ENCODE measurements around the gene GASK1B. TPM values are rescaled to one million over a fixed set of nuclear protein-coding genes. Genes with fewer than 3 reads are reported as not detected.

GASK1B gene
- total and polyA plus RNA-seq, 2 donors (not counting 1 experiment from before 2014, with no cell fraction given) = 23.6 to 51.6 TPM

DNA sequence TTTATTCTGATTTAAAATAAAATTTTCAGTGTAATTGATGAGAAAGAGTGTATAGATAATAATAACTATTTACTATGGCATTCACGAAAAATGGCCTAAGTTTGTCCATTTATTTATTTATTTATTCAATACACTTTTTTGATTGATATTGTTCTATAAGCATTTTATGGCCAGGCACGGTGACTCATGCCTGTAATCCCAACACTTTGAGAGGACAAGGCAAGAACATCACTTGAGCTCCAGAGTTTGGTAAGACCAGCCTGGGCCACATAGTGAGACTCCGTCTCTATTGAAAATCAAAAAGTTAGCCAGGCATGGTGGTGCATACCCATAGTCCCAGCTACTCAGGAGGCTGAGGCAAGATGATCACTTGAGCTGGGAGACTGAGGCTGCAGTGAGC, 25.7 kb downstream of the GASK1B start:
- Histone ChIP-seq H2AFZ (ENCODE audit: low read length) (no peak overlapping the region), H3K4me1 (ENCODE audit: control insufficient read depth, extremely low read depth, insufficient read depth, low read length) (no peaks in the 10 kb centered on the region), H3K4me3 (replicated peaks in 1 of 4; ENCODE audit: control extremely low read depth in 1 of 4, insufficient read depth in 1 of 4, low read depth in 3 of 4, low read length in 4 of 4) (no peak overlapping the region), H3K27ac (ENCODE audit: insufficient read depth, low read length) (no peak overlapping the region), H3K36me3 (ENCODE audit: control insufficient read depth, insufficient read depth, low read length) (no peaks in the 10 kb centered on the region), H3K4me2 (ENCODE audit: extremely low read depth, insufficient read depth, low read length) (no peak overlapping the region), H3K27me3 (ENCODE audit: control insufficient read depth, insufficient read depth, low read length) (no peaks in the 10 kb centered on the region), H3K9ac (ENCODE audit: insufficient read depth, low read length) (no peak overlapping the region), H3K79me2 (ENCODE audit: control insufficient read depth, insufficient read depth, low read length) (no peaks in the 10 kb centered on the region), H3K9me3 (ENCODE audit: control insufficient read depth, insufficient read depth, low read depth, low read length) (no peaks in the 10 kb centered on the region), H4K20me1 (ENCODE audit: control insufficient read depth, extremely low read depth, insufficient read depth, low read length) (no peaks in the 10 kb centered on the region)
- TF ChIP-seq, protein P1, sequence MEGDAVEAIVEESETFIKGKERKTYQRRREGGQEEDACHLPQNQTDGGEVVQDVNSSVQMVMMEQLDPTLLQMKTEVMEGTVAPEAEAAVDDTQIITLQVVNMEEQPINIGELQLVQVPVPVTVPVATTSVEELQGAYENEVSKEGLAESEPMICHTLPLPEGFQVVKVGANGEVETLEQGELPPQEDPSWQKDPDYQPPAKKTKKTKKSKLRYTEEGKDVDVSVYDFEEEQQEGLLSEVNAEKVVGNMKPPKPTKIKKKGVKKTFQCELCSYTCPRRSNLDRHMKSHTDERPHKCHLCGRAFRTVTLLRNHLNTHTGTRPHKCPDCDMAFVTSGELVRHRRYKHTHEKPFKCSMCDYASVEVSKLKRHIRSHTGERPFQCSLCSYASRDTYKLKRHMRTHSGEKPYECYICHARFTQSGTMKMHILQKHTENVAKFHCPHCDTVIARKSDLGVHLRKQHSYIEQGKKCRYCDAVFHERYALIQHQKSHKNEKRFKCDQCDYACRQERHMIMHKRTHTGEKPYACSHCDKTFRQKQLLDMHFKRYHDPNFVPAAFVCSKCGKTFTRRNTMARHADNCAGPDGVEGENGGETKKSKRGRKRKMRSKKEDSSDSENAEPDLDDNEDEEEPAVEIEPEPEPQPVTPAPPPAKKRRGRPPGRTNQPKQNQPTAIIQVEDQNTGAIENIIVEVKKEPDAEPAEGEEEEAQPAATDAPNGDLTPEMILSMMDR (conservative IDR thresholded peaks at IDR 0.05 in 1 of 2, IDR thresholded peaks at IDR 0.05 in 1 of 2; ENCODE audit: low read depth in 1 of 2, low read length in 2 of 2) = no peak
- TF ChIP-seq EZH2 (IDR thresholded peaks at IDR 0.05; ENCODE audit: low read length, missing control alignments) = no peak
- no peak for DNase-seq (ENCODE audit: low read depth in 2 of 2)

DNA sequence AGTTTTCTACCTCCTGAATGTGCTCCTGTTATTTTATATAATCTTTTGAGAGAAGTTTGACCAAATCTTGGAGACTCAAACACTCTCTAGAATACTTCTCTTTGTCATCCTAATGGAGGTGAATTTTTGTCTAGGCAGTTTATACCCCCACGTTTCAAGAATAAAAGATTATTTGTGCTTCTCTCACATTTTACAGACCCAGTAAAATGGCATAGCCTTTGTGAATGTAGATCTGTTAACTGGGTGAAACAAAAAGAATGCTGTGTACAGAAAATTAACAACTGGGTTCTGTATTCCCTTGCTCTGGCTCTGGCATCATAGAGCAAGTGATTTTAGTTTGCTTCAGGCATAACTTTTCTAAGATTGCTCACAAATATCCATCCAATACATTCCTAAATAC, 26.1 kb downstream of the GASK1B start:
- no peak for DNase-seq (ENCODE audit: low read depth in 2 of 2)
- H3K27me3 ChIP-seq (ENCODE audit: control insufficient read depth, insufficient read depth, low read length) = no peaks in the 10 kb centered on the region

DNA sequence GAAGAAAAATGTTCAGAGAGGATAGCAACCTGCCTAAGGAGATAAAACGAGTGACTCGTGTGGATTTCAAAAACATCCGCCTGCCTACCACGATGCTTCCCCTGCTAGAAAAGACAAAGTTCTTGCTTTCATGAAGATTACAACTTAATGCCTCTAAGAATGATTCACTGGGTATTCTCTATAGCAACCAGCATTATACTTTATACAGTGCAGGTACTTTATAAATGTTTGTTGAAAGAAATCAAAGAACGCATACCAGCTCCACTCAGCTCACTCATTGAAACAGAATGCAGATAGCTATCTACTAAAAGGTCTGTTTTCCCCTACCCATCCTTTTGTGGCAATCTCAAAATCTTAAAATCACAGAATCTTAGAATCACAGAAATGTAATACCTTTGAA, 33.7 kb downstream of the GASK1B start:
- no peak overlapping the region for H3K9ac ChIP-seq (ENCODE audit: insufficient read depth, low read length)
- H4K20me1 ChIP-seq (ENCODE audit: control insufficient read depth, extremely low read depth, insufficient read depth, low read length) = no peaks in the 10 kb centered on the region
- H3K4me2 ChIP-seq (ENCODE audit: extremely low read depth, insufficient read depth, low read length) = no peak overlapping the region
- H3K4me3 ChIP-seq (replicated peaks in 1 of 4; ENCODE audit: control extremely low read depth in 1 of 4, insufficient read depth in 1 of 4, low read depth in 3 of 4, low read length in 4 of 4) = no peak overlapping the region
- no peaks in the 10 kb centered on the region for H3K79me2 ChIP-seq (ENCODE audit: control insufficient read depth, insufficient read depth, low read length)
- H2AFZ ChIP-seq (ENCODE audit: low read length) = no peak overlapping the region
- peak in 1 of 2 donors; percentile 55 for DNase-seq (ENCODE audit: low read depth in 2 of 2)
- no peaks in the 10 kb centered on the region for H3K27me3 ChIP-seq (ENCODE audit: control insufficient read depth, insufficient read depth, low read length)
- TF ChIP-seq, protein P1 (conservative IDR thresholded peaks at IDR 0.05 in 1 of 2, IDR thresholded peaks at IDR 0.05 in 1 of 2; ENCODE audit: low read depth in 1 of 2, low read length in 2 of 2) = no peak
- no peak for TF ChIP-seq EZH2 (IDR thresholded peaks at IDR 0.05; ENCODE audit: low read length, missing control alignments)
- no peaks in the 10 kb centered on the region for H3K9me3 ChIP-seq (ENCODE audit: control insufficient read depth, insufficient read depth, low read depth, low read length)
- no peaks in the 10 kb centered on the region for H3K4me1 ChIP-seq (ENCODE audit: control insufficient read depth, extremely low read depth, insufficient read depth, low read length)
- no peaks in the 10 kb centered on the region for H3K36me3 ChIP-seq (ENCODE audit: control insufficient read depth, insufficient read depth, low read length)
- H3K27ac ChIP-seq (ENCODE audit: insufficient read depth, low read length) = no peak overlapping the region

More for the DNA sequence above, 26.1 kb downstream of the GASK1B start:
- Histone ChIP-seq H3K9ac (ENCODE audit: insufficient read depth, low read length) (no peak overlapping the region), H3K4me3 (replicated peaks in 1 of 4; ENCODE audit: control extremely low read depth in 1 of 4, insufficient read depth in 1 of 4, low read depth in 3 of 4, low read length in 4 of 4) (no peak overlapping the region), H3K36me3 (ENCODE audit: control insufficient read depth, insufficient read depth, low read length) (no peaks in the 10 kb centered on the region), H3K79me2 (ENCODE audit: control insufficient read depth, insufficient read depth, low read length) (no peaks in the 10 kb centered on the region), H3K27ac (ENCODE audit: insufficient read depth, low read length) (no peak overlapping the region), H4K20me1 (ENCODE audit: control insufficient read depth, extremely low read depth, insufficient read depth, low read length) (no peaks in the 10 kb centered on the region), H3K4me2 (ENCODE audit: extremely low read depth, insufficient read depth, low read length) (no peak overlapping the region), H3K4me1 (ENCODE audit: control insufficient read depth, extremely low read depth, insufficient read depth, low read length) (no peaks in the 10 kb centered on the region), H3K9me3 (ENCODE audit: control insufficient read depth, insufficient read depth, low read depth, low read length) (no peaks in the 10 kb centered on the region), H2AFZ (ENCODE audit: low read length) (no peak overlapping the region)
- no peak for TF ChIP-seq EZH2 (IDR thresholded peaks at IDR 0.05; ENCODE audit: low read length, missing control alignments)
- TF ChIP-seq, protein P1 (conservative IDR thresholded peaks at IDR 0.05 in 1 of 2, IDR thresholded peaks at IDR 0.05 in 1 of 2; ENCODE audit: low read depth in 1 of 2, low read length in 2 of 2) = no peak
